Measurements from ENCODE around the gene PHACTR3. TPM values are rescaled to one million over a fixed set of nuclear protein-coding genes. Genes with fewer than 3 reads are reported as not detected.

Gene PHACTR3
- total and polyA plus RNA-seq, 2 of the 8 experiments (the other 6 are each of a cell fraction or from before 2014, with no cell fraction given), result 0.05 to 0.13 TPM

- no peak overlapping the region for H3K56ac ChIP-seq (replicated peaks; ENCODE audit: insufficient read length, low read depth, low read length)
- H3K14ac ChIP-seq (ENCODE audit: insufficient read length), result no peak overlapping the region
- H3K4ac ChIP-seq (replicated peaks; ENCODE audit: insufficient read length, low read depth, low read length), result no peak overlapping the region
- no peaks in the 10 kb centered on the region for H3K23me2 ChIP-seq (ENCODE audit: low read depth, low read length)
- no peak overlapping the region for H2BK12ac ChIP-seq (ENCODE audit: low read depth, low read length)
- H3K9ac ChIP-seq (replicated peaks in 1 of 4; ENCODE audit: extremely low read depth in 1 of 4, low read depth in 3 of 4, low read length in 3 of 4), result no peak overlapping the region
- no peak overlapping the region for H2BK15ac ChIP-seq (ENCODE audit: low read length)
- no peak overlapping the region for H2BK5ac ChIP-seq (ENCODE audit: low read depth, low read length)
- 79% methylated on average over 6 of the region's 6 CpGs; no CpG with 5 or more reads in 1 of the 2 experiments for WGBS, 2 experiments (ENCODE audit: extremely low coverage in 1 of 2, insufficient coverage in 1 of 2, insufficient read length in 1 of 2, insufficient replicate concordance in 2 of 2, low coverage in 1 of 2, low lambda C conversion rate in 2 of 2, missing lambda C conversion rate in 1 of 2)
- H4K91ac ChIP-seq (replicated peaks; ENCODE audit: insufficient read length, low read length), result no peak overlapping the region
- H3K4me2 ChIP-seq (ENCODE audit: insufficient read depth in 1 of 2, low read depth in 2 of 2, low read length in 2 of 2), result no peak overlapping the region
- peaks cover 0 to 3% (median 0%) of the 10 kb centered on the region in 4 experiments; a peak in 1 of 7 replicates for H3K27me3 ChIP-seq (replicated peaks in 1 of 4; ENCODE audit: control insufficient read depth in 3 of 4, extremely low read depth in 1 of 4, insufficient read depth in 3 of 4, low read length in 3 of 4)
- H3K36me3 ChIP-seq (ENCODE audit: control insufficient read depth in 2 of 4, insufficient read depth in 4 of 4, low read length in 3 of 4), result peaks cover 0 to 2% (median 0%) of the 10 kb centered on the region in 4 experiments; a peak in 1 of 8 replicates
- H3K79me1 ChIP-seq (ENCODE audit: low read depth, low read length), result no peaks in the 10 kb centered on the region
- CTCF ChIA-PET (ENCODE audit: partially characterized antibody), result no interaction called here
- H2AFZ ChIP-seq (ENCODE audit: low read length), result no peak overlapping the region
- H2AK5ac ChIP-seq (ENCODE audit: low read depth, low read length), result no peak overlapping the region
- no peak overlapping the region for H4K8ac ChIP-seq (ENCODE audit: extremely low read depth, insufficient read depth, low read length)
- no peak overlapping the region for H3K27ac ChIP-seq (ENCODE audit: low read depth, low read length)
- FAIRE-seq (no peak), DNase-seq (ENCODE audit: low read depth in 1 of 2, low spot score in 2 of 2) (peak in 1 of 2 experiments; percentile 29)
- H3K9me3 ChIP-seq (ENCODE audit: insufficient read depth in 2 of 2, low read depth in 1 of 2, low read length in 1 of 2), result peaks cover 79 to 92% of the 10 kb centered on the region in 2 experiments
- no peak overlapping the region for H3K23ac ChIP-seq (ENCODE audit: insufficient read length)
- H4K5ac ChIP-seq (ENCODE audit: insufficient read length, low read depth, low read length), result no peak overlapping the region
- H3K4me3 ChIP-seq (ENCODE audit: extremely low read depth in 1 of 4, insufficient read depth in 2 of 4, low read depth in 3 of 4, low read length in 4 of 4), result no peak overlapping the region
- no peak overlapping the region for H3K18ac ChIP-seq (ENCODE audit: extremely low read depth, low read length)
- no peaks in the 10 kb centered on the region for H3K79me2 ChIP-seq (ENCODE audit: control insufficient read depth in 1 of 2, insufficient read depth in 2 of 2, low read length in 2 of 2)
- H2BK120ac ChIP-seq (replicated peaks; ENCODE audit: low read depth, low read length), result no peak overlapping the region
- no peaks in the 10 kb centered on the region; a peak in 1 of 7 replicates for H3K4me1 ChIP-seq (replicated peaks in 1 of 4; ENCODE audit: control insufficient read depth in 3 of 4, insufficient read depth in 4 of 4, low read length in 3 of 4)
- no peak overlapping the region for H2BK20ac ChIP-seq (ENCODE audit: low read length)
- POLR2A ChIA-PET (ENCODE audit: partially characterized antibody), result no interaction called here
- no peaks in the 10 kb centered on the region for H4K20me1 ChIP-seq (replicated peaks in 1 of 2; ENCODE audit: control insufficient read depth in 1 of 2, insufficient read depth in 2 of 2, low read length in 2 of 2)
- TF ChIP-seq SIX5 (IDR thresholded peaks at IDR 0.05; ENCODE audit: low read depth, low read length), result no peak
- TF ChIP-seq POU5F1 (IDR thresholded peaks at IDR 0.05; ENCODE audit: low read depth, low read length), result no peak
- TF ChIP-seq CHD1 (IDR thresholded peaks at IDR 0.05; ENCODE audit: low read depth, low read length), result no peak
- no peak for TF ChIP-seq CTCF (IDR thresholded peaks at IDR 0.05; ENCODE audit: control extremely low read depth in 1 of 3, insufficient read depth in 1 of 3, low read depth in 1 of 3, low read length in 3 of 3)
- TF ChIP-seq FOSL1 (IDR thresholded peaks at IDR 0.05; ENCODE audit: insufficient read depth, low read depth, low read length), result no peak
- no peak for TF ChIP-seq BCL11A (IDR thresholded peaks at IDR 0.05; ENCODE audit: low read depth in 2 of 2, low read length in 2 of 2)
- no peak for TF ChIP-seq TAF7 (optimal IDR thresholded peaks at IDR 0.05; ENCODE audit: borderline replicate concordance, low read depth, low read length)
- no peak for TF ChIP-seq SP4 (IDR thresholded peaks at IDR 0.05; ENCODE audit: low read length)
- TF ChIP-seq HDAC6 (IDR thresholded peaks at IDR 0.05; ENCODE audit: low read depth, low read length), result no peak
- no peak for TF ChIP-seq SP1 (IDR thresholded peaks at IDR 0.05; ENCODE audit: low read depth, low read length)
- no peak for TF ChIP-seq ATF3 (IDR thresholded peaks at IDR 0.05; ENCODE audit: insufficient read depth, low read depth, low read length)
- TF ChIP-seq GABPA (IDR thresholded peaks at IDR 0.05; ENCODE audit: borderline replicate concordance, insufficient read depth, low read length), result no peak
Observed at GRCh38 chr20:59836767-59837166, 232.4 kb downstream of the PHACTR3 start.
